Stimulated activated effector memory CD8-positive, alpha-beta T cell treated with anti-CD3 and anti-CD28 coated beads, Interleukin-12 subunit alpha, Interleukin-12 subunit beta, amount 100 ng/mL, for 72 hours (primary cell): ENCODE measurements around the gene PRPS1.

Experiments used
- ATAC-seq: fragments of 150-1000 bp; cut with Tn5 transposase; 2 replicates; pipeline ENCODE4 v1.10.0; 2021
- DNase-seq, 2 donors: peaks; one replicate each; pipeline ENCODE4 v3.0.0; 2021 to 2022; ENCODE audit warnings: low spot score in 2 of 2
- H3K27ac Mint-ChIP-seq: one replicate; pipeline ENCODE4 v1.8.0; 2022; ENCODE audit warnings: mild to moderate bottlenecking, mixed read lengths
- H3K36me3 Mint-ChIP-seq: one replicate; pipeline ENCODE4 v1.8.0; 2022; ENCODE audit warnings: mild to moderate bottlenecking, mixed read lengths
- H3K4me1 Mint-ChIP-seq: one replicate; pipeline ENCODE4 v1.8.0; 2022; ENCODE audit warnings: mixed read lengths
- H3K4me3 Mint-ChIP-seq: one replicate; pipeline ENCODE4 v1.8.0; 2022; ENCODE audit warnings: mild to moderate bottlenecking, mixed read lengths
- H3K9me3 Mint-ChIP-seq: one replicate; pipeline ENCODE4 v1.8.0; 2022; ENCODE audit warnings: mixed read lengths

PRPS1 gene

DNA sequence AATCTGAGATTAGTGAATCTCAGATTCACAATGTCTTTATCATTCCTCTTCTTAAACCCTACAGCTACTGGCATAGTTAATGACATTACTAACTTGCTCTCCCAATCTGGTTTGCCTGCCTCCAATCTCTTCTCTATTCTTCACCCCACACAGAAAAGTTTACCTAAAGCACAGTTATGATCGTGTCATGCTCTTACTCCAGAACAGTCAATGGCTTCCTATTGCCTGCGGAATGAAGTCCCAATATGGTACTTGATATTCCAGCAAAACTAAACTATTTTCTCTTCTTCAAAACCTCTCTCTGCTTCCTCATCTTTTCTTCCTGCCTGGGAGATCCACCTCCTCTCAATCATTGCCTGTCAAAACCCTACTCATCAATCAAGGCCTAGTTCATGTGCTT lies 3.4 kb upstream of the PRPS1 start:
- no peaks in the 10 kb centered on the region for H3K36me3 Mint-ChIP-seq
- no peak overlapping the region for H3K4me3 Mint-ChIP-seq
- DNase-seq = no peak
- no peak for ATAC-seq
- H3K9me3 Mint-ChIP-seq = no peaks in the 10 kb centered on the region
- H3K27ac Mint-ChIP-seq = no peak overlapping the region
- H3K4me1 Mint-ChIP-seq = peaks cover 6% of the 10 kb centered on the region

DNA sequence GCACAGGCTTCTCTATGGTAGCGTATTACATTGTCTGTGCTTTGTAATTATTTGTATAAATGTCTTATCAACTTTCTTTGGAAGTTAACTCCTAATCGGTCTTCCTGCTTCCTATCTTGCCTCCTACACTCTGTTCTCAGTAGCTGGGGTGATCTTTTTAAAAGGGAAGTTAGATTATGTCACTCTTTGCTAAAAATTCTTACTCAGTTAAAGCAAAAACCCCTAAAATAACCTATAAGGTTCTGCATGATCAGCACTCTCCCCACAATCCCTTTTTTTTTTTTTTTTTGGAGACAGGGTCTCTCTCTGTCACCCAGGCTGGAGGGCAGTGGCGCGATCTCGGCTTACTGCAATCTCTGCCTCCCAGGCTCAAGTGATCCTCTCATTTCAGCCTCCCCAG lies 2.6 kb upstream of the PRPS1 start:
- Mint-ChIP-seq H3K4me3 (no peak overlapping the region), H3K9me3 (no peaks in the 10 kb centered on the region), H3K27ac (no peak overlapping the region), H3K4me1 (peaks cover 6% of the 10 kb centered on the region), H3K36me3 (no peaks in the 10 kb centered on the region)
- ATAC-seq = no peak
- no peak for DNase-seq

DNA sequence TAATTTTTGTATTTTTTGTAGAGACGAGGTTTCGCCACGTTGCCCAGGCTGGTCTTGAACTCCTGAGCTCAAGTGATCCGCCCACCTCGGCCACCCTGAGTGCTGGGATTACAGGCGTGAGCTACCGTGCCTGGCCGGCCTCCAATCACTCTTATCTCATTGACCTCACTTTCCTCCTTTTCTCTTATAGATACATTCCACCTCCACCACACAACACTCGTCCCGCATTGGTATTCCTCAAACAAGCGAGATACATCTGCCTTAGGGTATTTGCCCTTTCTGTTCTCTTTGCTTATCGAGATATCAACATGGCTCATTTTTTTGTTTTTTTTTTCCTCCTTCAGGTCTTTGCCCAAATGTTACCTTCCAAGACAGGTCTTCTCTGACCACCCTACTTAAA lies 1.8 kb upstream of the PRPS1 start:
- DNase-seq (no peak), ATAC-seq (no peak)
- Mint-ChIP-seq H3K4me3 (no peak overlapping the region), H3K27ac (no peak overlapping the region), H3K9me3 (no peaks in the 10 kb centered on the region), H3K4me1 (peaks cover 6% of the 10 kb centered on the region), H3K36me3 (no peaks in the 10 kb centered on the region)

DNA sequence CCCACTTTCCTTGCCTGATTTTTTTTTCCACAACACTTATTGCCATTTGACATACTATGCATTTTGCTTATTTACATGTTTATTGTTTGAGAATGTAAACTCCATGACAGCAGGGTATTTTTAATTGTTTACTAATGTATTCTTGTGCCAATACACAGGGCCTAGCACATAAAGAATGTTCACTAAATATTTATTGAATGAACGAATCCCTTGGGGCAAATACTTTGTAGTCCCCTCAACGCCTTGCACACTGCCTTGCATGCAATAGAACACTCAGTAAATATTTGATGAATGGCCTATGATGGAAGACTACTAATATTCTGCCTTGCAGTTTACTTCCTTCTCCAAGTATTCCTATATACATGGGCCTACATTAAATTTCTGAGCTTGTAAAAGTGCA lies 1.4 kb upstream of the PRPS1 start:
- Mint-ChIP-seq H3K9me3 (no peaks in the 10 kb centered on the region), H3K4me1 (peaks cover 6% of the 10 kb centered on the region), H3K4me3 (no peak overlapping the region), H3K27ac (no peak overlapping the region), H3K36me3 (no peaks in the 10 kb centered on the region)
- no peak for DNase-seq
- ATAC-seq = no peak

DNA sequence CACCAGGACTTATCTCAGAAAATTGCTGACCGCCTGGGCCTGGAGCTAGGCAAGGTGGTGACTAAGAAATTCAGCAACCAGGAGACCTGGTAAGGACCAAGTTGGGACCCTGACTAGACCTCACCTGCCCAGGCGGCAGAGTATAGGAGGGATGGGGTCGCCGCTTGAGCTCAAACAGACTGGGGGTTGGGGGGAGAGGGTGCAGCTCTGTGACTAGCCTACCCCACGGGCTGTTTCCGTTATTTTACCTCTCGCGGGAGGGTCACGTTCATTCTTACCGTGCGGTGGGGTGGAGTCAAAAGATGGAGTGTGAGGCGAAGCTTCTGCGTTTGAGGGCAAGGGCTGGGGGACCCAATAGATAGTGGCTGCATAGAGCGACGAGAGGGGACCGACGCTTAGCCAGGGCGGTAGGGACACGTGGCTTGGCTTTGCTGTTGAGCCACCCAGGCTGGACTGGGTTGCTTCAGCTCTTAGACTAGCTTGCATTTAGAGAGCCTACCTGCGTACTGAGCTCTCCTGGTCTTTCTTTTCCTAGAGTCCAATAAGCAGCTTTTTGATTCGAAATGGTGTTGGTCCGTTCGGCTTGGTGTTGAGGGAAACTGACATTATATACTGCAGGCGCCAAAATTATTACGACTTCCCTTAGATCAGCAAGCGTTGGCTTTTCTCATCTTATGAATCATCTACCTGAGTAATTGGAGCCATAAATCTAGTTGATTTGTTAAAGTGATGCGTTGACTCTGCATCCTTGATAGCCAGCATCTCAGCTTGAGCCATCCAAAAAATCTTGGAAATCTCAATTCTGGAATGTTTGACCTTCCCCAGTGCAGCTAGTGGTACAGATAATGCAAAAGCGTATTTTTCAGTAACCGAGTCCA lies 591 bp downstream of the PRPS1 start:
- Mint-ChIP-seq H3K4me1 (peaks cover 12% of the 10 kb centered on the region), H3K36me3 (no peaks in the 10 kb centered on the region), H3K27ac (peak overlapping the region; percentile 88), H3K4me3 (peak overlapping the region; percentile 83), H3K9me3 (no peaks in the 10 kb centered on the region)
- ATAC-seq = peak; percentile 68
- DNase-seq = peak in 1 of 2 donors; percentile 18

DNA sequence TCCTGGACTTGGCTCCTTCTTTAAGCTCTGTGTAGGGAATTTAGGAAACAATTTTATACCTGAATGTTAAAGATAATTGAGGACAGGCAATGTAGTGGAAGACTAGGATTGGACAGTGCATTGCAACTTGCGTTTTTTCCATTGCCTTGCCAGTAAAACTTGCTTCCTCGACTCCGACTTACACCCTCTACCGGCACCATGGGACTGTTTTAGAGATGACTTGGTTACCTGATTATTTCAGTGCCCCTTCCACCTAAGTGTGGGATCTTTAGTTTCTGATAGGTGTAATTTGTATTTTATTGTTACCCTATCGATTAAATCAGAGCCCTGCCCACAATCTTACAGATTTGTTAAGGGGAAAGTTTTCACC lies 1.2 kb downstream of the PRPS1 start:
- H3K27ac Mint-ChIP-seq = peak overlapping the region; percentile 88
- H3K4me3 Mint-ChIP-seq = peak overlapping the region; percentile 83
- H3K4me1 Mint-ChIP-seq = peaks cover 12% of the 10 kb centered on the region
- H3K36me3 Mint-ChIP-seq = no peaks in the 10 kb centered on the region
- H3K9me3 Mint-ChIP-seq = no peaks in the 10 kb centered on the region
- no peak for DNase-seq
- no peak for ATAC-seq

DNA sequence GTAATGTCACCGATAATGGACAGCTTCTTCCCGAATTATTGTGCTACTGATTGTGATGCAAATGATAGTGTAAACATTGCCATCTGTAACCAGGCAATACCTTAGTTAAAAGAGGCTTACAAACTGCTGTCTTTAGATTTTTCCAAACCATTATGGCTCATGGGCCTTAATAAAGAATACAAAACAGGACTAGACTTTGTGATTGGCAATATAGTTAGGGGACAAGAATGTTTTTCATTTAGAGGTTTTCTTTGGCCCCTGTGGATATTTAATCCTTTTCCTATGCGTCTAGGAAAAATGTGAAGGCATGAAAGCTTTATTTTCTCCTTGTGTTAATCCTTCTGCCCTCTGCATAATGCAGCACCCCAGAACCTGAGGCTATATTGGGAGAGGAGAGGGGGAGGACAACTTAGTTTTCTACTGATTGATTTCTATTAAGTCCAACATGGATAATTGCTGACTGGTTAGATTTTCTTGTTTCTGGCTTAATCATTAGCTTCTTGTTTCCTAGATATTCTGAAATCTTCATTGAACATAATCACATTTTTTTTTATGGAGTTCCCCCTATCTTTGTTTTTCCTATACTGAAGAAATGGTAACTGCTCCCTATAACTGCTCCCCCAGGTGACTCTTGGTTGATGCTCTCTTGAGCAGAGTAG lies 1.9 kb downstream of the PRPS1 start:
- Mint-ChIP-seq H3K27ac (peak overlapping the region; percentile 29), H3K4me1 (peaks cover 12% of the 10 kb centered on the region), H3K36me3 (no peaks in the 10 kb centered on the region), H3K4me3 (peak overlapping the region; percentile 83), H3K9me3 (no peaks in the 10 kb centered on the region)
- no peak for ATAC-seq
- DNase-seq = no peak

DNA sequence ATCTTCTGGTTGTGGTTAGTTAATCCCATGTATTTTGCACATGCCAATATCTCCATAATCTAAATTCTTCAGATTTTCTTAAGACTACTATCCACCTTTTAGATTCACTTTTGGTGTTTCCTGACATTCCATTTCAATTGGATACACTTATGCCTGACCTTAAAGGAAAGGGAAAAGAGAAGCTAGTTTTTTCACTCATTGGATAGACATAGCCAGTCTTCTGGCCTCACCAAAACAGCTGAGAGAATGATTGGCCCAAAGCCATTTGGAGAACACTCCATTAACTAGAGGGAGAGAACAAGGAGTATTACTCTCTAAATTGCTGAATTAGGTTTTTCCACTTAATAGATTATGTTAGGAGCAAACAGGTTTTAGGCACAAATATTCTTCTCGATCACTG lies 4.0 kb downstream of the PRPS1 start:
- no peak overlapping the region for H3K27ac Mint-ChIP-seq
- DNase-seq = no peak
- H3K36me3 Mint-ChIP-seq = peaks cover 6% of the 10 kb centered on the region
- ATAC-seq = no peak
- H3K4me1 Mint-ChIP-seq = peaks cover 18% of the 10 kb centered on the region
- no peak overlapping the region for H3K4me3 Mint-ChIP-seq
- no peaks in the 10 kb centered on the region for H3K9me3 Mint-ChIP-seq

DNA sequence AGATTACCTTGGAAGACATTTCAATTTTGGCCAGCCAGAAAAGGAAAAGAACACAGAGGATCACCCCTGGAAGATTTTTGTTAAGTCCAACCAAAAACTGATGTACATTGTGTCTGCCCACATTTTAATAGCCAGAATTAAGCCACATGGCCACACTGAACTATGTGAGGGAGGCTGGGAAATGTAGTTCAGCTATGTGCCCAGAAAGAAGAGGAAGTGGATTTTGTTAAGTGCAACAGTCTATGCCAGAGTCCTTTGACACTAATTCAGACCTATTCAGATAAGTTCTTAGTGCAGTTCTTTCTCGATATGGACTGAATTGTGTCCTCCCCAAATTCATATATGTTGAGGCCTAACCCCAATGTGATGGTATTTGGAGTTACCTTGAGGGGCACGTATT lies 18.4 kb downstream of the PRPS1 start:
- Mint-ChIP-seq H3K9me3 (no peaks in the 10 kb centered on the region), H3K27ac (no peak overlapping the region), H3K36me3 (peaks cover 88% of the 10 kb centered on the region), H3K4me1 (no peaks in the 10 kb centered on the region), H3K4me3 (no peak overlapping the region)
- ATAC-seq (no peak), DNase-seq (no peak)

DNA sequence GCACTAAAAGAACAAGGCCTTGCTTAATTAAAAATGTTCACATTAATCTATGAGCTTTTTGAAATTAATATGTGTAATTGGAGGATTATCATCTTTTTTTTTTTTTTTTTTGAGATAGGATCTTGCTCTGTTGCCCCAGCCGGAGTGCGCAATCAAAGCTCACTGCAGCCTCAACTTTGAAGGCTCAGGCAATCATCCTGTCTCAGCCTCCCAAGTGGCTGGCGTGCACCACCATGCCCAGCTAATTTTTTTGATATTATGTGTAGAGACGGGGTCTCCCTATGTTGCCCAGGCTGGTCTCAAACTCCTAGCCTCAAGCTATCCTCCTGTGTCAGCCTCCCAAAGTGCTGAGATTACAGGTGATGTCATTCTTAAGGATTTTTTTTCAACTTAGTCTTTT lies 20.0 kb downstream of the PRPS1 start:
- no peak for DNase-seq
- ATAC-seq = no peak
- Mint-ChIP-seq H3K9me3 (no peaks in the 10 kb centered on the region), H3K36me3 (peaks cover 83% of the 10 kb centered on the region), H3K4me3 (no peak overlapping the region), H3K27ac (no peak overlapping the region), H3K4me1 (no peaks in the 10 kb centered on the region)

DNA sequence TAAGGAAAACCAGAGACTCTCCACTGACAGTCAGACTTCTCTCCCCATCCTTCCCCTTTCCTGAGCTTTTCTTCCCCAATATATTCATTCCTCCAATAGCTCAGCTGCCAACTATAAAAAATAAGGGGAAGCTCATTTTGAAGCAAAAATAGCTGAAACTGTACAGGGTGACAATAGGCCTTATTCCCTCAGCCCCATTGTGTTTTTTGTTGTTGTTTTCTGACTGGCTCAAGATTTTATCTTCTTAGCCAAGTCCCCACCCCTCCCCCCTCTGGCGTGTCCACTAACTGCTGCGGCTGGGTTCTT lies 26.2 kb downstream of the PRPS1 start:
- H3K36me3 Mint-ChIP-seq = peaks cover 21% of the 10 kb centered on the region
- H3K27ac Mint-ChIP-seq = no peak overlapping the region
- DNase-seq = no peak

DNA sequence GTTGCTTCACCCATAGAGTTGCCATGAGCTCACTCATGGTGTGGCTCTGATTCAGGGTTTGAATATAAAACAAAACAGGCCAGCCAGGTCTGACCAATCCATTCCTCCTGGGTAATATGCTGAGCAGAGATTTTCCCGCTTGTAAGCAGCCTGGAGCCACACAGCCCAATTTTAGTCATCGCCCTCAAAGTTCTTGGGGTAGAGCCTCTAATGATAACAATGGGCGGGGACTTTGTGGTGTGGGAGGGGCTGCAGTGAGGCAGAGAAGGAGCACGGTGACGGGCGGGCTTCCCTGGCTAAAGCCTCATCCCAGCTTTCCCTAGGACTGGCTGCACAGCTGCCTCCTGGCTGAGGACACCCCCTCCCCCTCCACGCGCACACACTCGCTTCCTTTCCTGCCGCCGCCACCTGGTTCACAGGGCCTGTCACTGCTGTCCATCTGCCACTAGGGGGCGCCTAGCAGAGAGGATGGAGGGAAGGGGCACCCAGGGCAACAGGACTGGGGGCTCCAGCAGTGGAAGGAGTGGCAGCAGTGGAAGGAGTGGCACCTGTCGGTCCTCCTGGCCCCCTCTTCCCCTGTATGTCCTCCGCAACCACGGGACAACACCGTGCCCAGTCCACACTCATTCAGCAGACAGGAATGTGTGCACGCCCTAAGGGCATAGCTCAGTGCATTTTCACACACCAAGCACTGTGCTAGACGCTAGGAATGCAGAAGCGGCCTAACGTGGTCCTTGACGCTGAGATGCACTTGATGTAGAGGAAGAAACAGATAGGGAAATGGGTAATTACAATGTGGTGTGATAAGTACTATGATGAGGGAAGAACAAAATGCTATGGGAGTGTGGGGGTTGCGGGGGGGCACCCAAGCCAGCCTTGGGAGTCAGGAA lies 26.8 kb downstream of the PRPS1 start:
- H3K4me1 Mint-ChIP-seq = peaks cover 9% of the 10 kb centered on the region
- H3K4me3 Mint-ChIP-seq = peak overlapping the region; percentile 19
- H3K27ac Mint-ChIP-seq = peak overlapping the region; percentile 80
- DNase-seq (peak; percentile 40 to 69), ATAC-seq (peak; percentile 83)
- no peaks in the 10 kb centered on the region for H3K9me3 Mint-ChIP-seq
- peaks cover 15% of the 10 kb centered on the region for H3K36me3 Mint-ChIP-seq

More for the DNA sequence above, 26.2 kb downstream of the PRPS1 start:
- H3K9me3 Mint-ChIP-seq = no peaks in the 10 kb centered on the region
- ATAC-seq = no peak
- H3K4me3 Mint-ChIP-seq = no peak overlapping the region
- H3K4me1 Mint-ChIP-seq = peaks cover 9% of the 10 kb centered on the region

DNA sequence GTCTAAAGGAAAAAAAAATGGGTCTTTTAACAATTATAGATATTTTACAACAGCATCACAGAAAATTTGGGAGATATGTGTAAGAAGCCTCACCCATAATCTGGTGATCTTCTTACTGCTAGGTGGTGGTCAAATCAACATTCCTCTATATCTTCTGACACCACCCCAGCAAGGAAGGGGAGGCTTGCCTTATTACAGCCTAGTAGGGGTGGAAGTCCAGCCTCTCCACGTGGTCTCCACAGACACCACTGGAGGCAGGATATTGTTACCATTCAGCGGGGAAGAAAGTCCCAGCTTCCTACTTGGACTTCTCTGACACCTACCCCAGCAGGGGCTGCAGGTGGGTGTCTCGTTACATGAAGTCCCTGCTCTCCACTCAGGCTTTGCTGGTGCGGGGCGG lies 28.7 kb downstream of the PRPS1 start:
- H3K9me3 Mint-ChIP-seq = no peaks in the 10 kb centered on the region
- H3K36me3 Mint-ChIP-seq = peaks cover 5% of the 10 kb centered on the region
- no peak for ATAC-seq
- H3K4me3 Mint-ChIP-seq = no peak overlapping the region
- H3K4me1 Mint-ChIP-seq = peaks cover 9% of the 10 kb centered on the region
- H3K27ac Mint-ChIP-seq = no peak overlapping the region
- no peak for DNase-seq

DNA sequence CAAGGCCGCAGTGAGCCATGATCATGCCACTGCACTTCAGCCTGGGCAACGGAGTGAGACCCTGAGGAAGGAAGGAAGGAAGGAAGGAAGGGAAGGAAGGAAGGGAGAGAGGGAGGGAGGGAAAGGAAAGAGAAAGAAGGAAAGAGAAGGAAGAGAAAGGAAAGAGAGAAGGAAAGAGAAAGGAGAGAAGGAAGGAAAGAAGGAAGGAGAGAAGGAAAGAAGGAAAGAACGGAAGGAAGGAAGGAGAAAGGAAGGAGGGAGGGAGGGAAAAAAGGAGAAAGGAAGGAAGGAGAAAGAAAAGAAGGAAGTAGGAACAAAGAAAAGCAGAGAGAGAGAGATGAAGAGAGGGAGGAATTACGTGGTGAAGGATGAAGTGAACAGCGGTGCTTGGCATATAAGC lies 30.4 kb downstream of the PRPS1 start:
- no peak for DNase-seq
- no peaks in the 10 kb centered on the region for H3K9me3 Mint-ChIP-seq
- H3K4me3 Mint-ChIP-seq = no peak overlapping the region
- H3K36me3 Mint-ChIP-seq = no peaks in the 10 kb centered on the region
- no peak overlapping the region for H3K27ac Mint-ChIP-seq
- ATAC-seq = no peak
- peaks cover 9% of the 10 kb centered on the region for H3K4me1 Mint-ChIP-seq

DNA sequence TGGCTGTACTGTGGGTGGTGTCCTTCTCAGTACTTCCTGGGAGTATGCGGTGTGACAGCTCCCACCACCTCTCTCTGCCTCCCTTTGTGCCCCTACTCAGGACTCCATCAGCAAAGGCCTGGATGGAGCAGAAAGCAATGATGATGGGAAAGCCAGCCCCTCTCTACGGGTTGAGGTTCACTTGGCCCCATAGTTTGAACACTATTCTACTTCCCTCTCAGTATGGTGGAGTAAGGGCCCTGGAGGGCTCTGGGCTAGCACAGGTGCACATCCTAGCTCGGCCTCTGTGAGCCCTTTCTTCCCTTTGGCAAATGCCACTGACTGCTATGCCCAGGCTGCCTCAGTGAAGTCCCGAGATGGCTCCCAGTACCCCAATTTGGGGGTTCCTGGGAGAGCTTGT lies 31.0 kb downstream of the PRPS1 start:
- no peaks in the 10 kb centered on the region for H3K36me3 Mint-ChIP-seq
- no peak overlapping the region for H3K4me3 Mint-ChIP-seq
- peaks cover 9% of the 10 kb centered on the region for H3K4me1 Mint-ChIP-seq
- ATAC-seq (no peak), DNase-seq (no peak)
- H3K27ac Mint-ChIP-seq = no peak overlapping the region
- no peaks in the 10 kb centered on the region for H3K9me3 Mint-ChIP-seq
